ENCODE measurements around the gene TDP1. TPM values are rescaled to one million over a fixed set of nuclear protein-coding genes. Genes with fewer than 3 reads are reported as not detected.

Gene TDP1
- total RNA-seq, 1 donor from 2014 or later: 40.2 TPM

DNA sequence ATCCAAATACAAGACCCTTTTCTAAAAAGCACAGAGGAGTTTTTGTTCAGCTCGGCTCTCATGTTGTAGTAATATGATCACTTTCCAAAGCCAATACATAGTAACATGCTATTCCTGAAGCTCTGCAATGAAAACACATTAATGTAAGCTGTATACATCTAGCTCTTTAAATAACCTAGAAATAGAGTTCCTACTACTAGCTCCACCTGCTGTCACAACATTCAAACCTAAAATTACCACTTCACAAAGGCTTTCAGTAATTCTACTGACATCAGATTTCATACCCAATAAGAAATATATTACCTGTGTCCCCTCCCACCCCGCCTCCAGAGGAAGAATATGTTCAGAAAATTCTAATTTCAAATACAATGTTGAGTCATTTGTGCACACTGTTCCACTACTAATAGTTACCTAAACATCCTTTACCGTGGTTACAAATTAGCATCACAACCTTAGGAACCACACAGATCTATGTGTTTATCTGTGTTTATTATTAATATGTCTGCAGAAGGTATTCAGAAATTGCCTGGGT lies 19.0 kb upstream of the TDP1 start:
- no peak overlapping the region for H3K4me3 ChIP-seq (ENCODE audit: low read depth, low read length)
- TF ChIP-seq, protein P1, sequence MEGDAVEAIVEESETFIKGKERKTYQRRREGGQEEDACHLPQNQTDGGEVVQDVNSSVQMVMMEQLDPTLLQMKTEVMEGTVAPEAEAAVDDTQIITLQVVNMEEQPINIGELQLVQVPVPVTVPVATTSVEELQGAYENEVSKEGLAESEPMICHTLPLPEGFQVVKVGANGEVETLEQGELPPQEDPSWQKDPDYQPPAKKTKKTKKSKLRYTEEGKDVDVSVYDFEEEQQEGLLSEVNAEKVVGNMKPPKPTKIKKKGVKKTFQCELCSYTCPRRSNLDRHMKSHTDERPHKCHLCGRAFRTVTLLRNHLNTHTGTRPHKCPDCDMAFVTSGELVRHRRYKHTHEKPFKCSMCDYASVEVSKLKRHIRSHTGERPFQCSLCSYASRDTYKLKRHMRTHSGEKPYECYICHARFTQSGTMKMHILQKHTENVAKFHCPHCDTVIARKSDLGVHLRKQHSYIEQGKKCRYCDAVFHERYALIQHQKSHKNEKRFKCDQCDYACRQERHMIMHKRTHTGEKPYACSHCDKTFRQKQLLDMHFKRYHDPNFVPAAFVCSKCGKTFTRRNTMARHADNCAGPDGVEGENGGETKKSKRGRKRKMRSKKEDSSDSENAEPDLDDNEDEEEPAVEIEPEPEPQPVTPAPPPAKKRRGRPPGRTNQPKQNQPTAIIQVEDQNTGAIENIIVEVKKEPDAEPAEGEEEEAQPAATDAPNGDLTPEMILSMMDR (conservative IDR thresholded peaks at IDR 0.05; ENCODE audit: low read depth, low read length): peak; percentile 17
- DNase-seq (ENCODE audit: low read depth): no peak

DNA sequence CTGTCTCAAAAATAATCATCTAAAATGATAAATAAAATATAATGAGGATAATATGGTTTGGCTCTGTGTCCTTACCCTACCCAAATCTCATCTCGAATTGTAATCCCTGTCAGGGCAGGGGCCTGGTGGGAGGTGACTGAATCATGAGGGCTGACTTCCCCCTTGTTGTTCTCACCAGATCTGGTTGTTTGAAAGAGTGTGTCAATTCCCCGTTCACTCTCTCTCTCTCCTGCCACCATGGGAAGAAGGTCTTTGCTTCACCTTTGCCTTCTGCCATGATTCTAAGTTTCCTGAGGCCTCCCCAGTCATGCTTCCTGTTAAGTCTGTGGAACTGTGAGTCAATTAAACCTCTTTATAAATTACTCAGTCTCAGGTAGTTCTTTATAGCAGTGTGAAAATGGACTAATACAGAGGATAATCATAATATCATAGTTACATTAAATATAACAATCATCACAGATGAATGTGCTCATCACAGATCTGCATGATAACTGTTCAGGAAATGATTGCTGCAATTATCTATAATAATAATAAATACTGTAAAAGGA lies 13.8 kb upstream of the TDP1 start:
- TF ChIP-seq, protein P1 (conservative IDR thresholded peaks at IDR 0.05; ENCODE audit: low read depth, low read length): no peak
- no peak overlapping the region for H3K4me3 ChIP-seq (ENCODE audit: low read depth, low read length)
- DNase-seq (ENCODE audit: low read depth): no peak

- no peak overlapping the region for H3K4me3 ChIP-seq (ENCODE audit: low read depth, low read length)
- TF ChIP-seq, protein P1 (conservative IDR thresholded peaks at IDR 0.05; ENCODE audit: low read depth, low read length): no peak
- DNase-seq (ENCODE audit: low read depth): no peak
Measured at GRCh38 chr14:89947344-89947743, 8.4 kb upstream of the TDP1 start.

DNA sequence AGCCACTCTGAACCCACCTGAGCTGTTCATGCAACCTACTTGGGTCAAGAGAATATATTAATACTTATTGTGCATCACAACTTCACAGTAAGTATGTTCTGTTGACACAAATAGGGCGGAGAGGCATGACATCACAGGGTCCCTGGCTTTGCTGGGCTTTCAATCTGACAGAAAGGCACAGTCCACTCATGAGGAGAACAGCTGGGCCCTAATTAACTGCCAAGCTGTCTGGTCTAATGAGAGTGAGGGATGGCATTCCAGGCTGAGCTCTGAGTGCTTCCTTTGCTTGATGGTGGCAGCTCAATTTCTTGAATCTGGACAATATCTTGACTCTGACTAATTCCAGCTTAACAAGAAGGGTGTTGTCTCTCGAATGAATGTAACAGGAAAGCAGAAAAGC lies 3.2 kb upstream of the TDP1 start:
- H3K4me3 ChIP-seq (ENCODE audit: low read depth, low read length): no peak overlapping the region
- DNase-seq (ENCODE audit: low read depth): no peak
- TF ChIP-seq, protein P1 (conservative IDR thresholded peaks at IDR 0.05; ENCODE audit: low read depth, low read length): no peak

GRCh38 chr14:89953602-89954001 lies 2.1 kb upstream of the TDP1 start:
- TF ChIP-seq, protein P1 (conservative IDR thresholded peaks at IDR 0.05; ENCODE audit: low read depth, low read length): no peak
- H3K4me3 ChIP-seq (ENCODE audit: low read depth, low read length): peak overlapping the region; percentile 82
- no peak for DNase-seq (ENCODE audit: low read depth)

- TF ChIP-seq, protein P1 (conservative IDR thresholded peaks at IDR 0.05; ENCODE audit: low read depth, low read length): peak; percentile 38
- DNase-seq (ENCODE audit: low read depth): peak; percentile 80
- peak within 1 kb of the TSS; percentile 82 for H3K4me3 ChIP-seq (ENCODE audit: low read depth, low read length)
Measured at GRCh38 chr14:89954070-89955021, 1.4 kb upstream of the TDP1 start, which contains the start of gene EFCAB11. Gene EFCAB11, minus strand, starts transcription at chr14:89954730. Its CDS starts 70 bp downstream, at chr14:89954660.
